K562 treated with DMSO at 1 percent for 12 hours (cell line): ENCODE measurements around the gene CDK17. TPM values are rescaled to one million over a fixed set of nuclear protein-coding genes. Genes with fewer than 3 reads are reported as not detected.

Experiments used
- total RNA-seq: library from RNA; unstranded; fragments of 300-600 nt; gene quantifications from 2 replicates; pipeline ENCODE4 v1.2.3, GENCODE V29; 2022; ENCODE audit not compliant: insufficient read depth

CDK17 gene
- 6.9 and 19.3 TPM in 2 replicates for total RNA-seq

DNA sequence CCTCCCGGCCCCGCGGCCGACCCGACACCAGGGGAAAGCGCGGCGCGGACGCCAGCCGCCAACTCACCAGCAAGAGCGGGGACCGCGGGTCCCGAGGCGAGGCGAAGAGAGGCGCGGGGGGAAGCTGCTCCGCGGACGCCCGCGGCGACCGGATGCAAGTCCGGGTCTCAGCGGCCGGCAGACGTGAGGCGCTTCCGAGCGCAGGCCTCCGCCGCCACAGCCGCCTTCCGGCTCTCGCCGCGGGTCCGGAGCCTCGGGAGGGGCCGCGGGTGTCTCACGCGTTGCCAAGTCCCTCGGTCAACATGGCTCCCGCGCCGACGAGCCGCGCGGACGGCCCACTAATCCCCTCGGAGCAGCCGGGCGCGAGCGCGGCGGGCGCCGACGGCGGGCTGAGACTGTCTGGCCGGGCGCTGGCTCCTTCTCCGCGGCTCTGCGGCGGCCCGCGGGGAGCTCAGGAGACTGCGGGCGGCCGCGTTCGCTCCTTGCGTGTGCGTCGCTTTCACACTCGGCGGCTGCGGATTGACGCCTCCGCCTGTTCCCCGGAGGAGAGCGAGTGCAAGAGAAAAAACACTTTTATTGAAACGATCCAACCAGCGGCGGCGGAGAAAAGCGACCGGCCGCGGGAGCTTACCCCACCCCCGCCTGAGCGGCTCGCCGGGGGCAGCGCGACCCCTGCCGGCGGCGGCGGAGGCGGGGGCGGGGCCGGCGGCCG lies at the start of gene CDK17:
TSS of gene CDK17 (minus strand) at position 521 of the 712 bp plus-strand sequence. CDS start 65,603 bp downstream, outside the sequence.

Other genes starting within 250 kb of the CDK17 start
- 1.9 and 4.6 TPM in 2 replicates for gene ELK3, start 206.1 kb downstream of the CDK17 start, total RNA-seq
- gene CFAP54, start 89.1 kb upstream of the CDK17 start, total RNA-seq: not detected in 2 replicates